SKM-1 treated with dmso at 0.1 percent for 144 hours (cell line): ENCODE measurements around the gene ITGA11.
"Not testable (repeated sequence)": the region's sequence is repeated elsewhere in the genome, so short reads cannot be mapped to it uniquely, and the experiment has no call there.

ENCODE experiments used
- DNase-seq: peaks from one replicate; lab custom pipeline; 2025; ENCODE audit not compliant: unreplicated experiment; lab: John Stamatoyannopoulos, UW

ITGA11 gene

DNA sequence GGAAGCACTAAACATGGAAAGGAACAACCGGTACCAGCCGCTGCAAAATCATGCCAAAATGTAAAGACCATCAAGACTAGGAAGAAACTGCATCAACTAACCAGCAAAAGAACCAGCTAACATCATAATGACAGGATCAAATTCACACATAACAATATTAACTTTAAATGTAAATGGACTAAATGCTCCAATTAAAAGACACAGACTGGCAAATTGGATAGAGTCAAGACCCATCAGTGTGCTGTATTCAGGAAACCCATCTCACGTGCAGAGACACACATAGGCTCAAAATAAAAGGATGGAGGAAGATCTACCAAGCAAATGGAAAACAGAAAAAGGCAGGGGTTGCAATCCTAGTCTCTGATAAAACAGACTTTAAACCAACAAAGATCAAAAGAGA is 34.0 kb downstream of the ITGA11 start:
- not testable (repeated sequence) for DNase-seq

DNA sequence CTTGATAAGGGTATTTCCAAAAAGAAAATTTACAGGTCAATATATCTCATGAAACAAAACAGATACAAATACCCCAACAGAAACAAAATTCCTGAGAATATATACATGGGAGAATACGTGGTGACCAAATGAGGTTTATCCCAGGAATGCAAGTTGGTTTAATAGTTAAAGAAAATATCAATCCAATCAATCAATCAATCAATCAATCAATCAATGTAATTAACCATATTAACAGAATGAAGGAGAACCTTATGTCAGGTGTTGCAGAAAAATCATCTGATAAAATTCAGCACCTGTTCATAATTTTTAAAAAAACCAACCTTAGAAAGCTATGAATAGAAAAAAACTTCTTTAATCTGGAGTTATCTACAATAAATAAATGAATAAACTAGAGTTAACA is 35.9 kb downstream of the ITGA11 start:
- no peak for DNase-seq

DNA sequence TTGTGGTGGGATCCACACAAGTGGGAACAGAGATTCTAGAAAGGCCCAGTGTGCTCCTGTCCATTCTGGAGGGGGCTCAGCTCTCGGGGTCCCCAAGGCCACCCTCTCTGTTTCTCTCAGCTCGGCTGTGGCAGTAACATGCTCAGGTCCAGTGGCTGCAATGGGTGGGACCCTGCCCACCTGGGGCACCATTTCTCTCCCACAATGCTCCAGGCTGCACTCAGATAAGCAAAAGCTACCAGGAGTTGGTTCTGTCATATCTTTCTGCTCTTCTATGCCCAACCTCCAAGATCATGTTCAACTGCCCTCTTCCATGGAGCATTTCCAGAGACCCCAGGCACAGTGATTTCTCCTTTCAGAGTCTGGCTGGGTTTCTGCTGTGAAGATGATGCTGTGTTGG is 40.8 kb downstream of the ITGA11 start:
- DNase-seq: no peak

DNA sequence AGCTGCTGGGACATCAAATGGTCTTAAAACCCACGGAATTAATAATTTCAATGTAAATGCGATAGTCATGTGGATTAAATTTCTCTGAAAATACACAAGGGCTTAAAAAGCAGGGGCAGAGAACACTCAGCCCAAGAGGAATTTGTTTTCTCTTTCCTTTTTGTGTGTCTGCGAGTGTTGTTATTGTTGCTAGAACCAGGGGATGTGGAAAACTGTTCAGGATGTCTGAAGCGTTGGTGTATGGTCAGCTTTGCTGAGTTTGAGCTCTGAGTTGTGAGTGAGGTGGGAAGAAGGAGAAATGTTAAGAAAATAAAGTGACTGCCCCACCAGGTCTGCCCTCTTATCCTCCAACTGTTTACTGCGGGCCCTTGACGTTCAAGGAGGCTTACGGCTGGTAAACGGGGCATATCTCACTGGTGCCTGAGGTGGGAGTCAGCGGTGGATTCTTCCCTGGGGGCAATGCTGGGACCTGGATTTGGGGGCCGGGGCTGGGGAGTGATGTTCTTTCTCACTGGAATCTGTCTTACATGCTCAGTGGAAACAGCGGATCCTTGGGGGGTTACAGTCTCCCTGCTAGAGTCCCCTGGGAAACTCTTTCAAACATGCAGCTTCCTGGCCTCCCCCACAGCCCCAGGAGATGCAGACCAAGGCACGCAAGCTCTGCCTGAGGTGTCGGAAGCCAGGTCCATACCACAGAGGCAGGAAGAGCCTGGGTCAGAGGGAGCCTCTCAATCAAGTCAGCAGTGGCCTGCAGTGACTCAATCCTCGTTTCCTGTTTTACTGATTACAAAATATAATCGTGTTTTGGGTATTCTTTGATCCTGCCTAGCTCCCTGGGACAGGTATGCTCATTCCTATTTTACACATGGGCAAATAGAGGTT is 41.8 kb downstream of the ITGA11 start:
- DNase-seq: peak; percentile 75

DNA sequence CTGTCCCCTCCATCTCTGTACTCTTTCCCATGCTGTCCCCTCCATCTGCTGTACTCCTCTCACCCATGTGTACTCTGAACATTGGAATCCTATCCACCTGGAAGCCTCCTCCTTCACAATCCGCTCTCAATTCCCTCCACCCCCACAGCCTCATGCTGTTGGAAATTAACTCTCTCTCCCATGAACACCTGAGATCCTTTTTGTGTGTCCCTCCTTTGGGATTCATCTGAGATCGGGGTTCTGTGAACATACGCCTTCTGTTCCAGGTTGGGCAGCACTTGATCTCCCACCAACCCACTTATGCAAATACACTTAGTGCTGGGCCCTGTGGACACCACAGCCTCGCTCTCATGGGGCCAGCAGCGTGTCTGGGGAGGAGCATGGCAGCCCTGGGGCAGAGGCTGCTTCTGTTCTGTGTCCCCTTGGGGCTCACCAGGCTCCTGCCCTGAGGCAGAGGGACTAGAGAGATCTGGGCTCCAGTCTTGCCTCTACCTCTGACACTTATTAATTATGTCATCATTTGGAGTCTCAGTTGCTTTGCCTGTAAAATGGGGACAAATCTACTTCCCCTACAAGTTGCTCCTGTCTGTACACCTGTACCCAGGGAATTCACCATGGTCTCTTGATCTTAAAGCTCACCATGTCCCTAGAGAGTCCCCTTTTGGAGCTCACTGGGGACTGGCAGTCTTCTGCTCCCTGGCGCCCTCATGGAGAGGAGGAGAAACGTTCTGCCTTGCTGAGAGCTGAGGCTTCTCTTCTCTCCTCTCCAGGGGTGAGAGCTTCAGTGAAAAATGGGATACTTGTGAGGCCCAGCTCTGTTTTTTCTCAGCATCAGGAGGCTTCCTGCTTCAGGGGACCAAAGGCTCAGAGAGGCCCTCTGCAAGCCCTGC is 42.7 kb downstream of the ITGA11 start:
- DNase-seq: no peak

DNA sequence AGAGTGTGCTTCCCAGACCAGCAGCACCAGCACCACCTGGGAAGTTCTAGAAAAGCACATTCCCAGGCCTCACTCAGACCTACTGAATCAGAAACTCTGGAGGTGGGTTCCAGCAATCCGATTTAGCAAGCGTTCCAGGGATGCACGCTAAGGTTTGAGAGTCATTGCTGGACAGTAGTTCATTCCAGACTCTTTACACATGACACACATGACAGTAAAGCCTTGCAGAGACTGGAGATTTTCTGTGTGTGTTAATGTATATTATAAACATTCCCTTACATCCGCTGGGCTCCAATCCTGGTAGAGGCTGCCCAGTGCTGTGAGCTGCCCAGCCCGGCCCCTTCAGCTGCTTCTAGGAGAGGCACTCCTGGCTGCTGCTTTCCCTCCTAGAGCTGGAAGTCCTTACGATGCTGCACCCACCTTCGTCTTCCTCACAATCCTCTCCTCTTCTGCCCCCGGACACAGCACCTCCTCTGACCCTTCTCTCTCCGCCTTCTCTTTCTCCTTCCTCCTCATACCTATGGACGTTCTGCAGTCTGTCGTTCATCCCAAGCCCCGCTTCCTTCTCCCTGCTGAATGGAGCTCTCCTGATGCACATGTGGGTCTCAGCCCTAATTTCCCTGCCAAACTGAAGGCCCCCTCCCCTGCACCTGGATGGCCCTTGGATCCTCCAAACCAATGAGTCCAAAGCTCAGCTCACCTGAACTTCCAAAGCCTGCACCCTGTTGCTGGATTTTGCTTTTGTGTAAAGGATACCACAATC is 44.4 kb downstream of the ITGA11 start:
- DNase-seq: no peak

DNA sequence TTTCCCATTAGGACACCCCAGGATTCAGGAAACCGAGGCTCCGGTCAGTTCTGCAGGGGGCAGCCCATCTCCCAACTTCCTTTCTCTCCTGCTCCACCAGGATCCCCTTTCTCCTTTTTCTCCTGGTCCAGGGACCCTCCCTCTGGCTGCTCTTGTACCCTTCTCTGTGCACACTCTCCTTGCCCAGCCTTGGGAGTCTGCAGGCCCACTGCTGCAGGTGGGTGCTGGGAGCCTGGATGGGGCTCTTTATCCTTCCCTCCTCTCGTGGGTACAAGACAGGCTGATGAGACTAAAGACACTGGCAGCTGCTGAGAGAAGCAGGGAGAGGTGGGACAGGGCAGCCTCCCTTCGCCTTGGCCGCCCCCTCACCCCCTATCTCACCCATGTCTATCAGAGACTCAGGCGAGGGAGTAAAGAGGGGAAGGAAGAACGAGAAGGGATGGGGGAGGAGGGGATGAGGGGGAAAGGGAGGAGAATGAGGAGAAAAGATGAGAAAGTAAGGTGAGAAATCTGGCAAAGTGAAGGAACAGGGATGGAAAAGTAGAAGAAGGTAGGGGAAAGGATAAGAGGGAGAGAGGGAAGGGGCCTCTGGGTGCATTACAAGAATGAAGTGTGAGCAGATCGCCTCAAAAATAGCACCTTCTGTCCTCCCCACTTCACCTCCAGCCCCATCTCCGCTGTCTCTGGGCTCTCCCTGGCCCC is 45.2 kb downstream of the ITGA11 start:
- no peak for DNase-seq

DNA sequence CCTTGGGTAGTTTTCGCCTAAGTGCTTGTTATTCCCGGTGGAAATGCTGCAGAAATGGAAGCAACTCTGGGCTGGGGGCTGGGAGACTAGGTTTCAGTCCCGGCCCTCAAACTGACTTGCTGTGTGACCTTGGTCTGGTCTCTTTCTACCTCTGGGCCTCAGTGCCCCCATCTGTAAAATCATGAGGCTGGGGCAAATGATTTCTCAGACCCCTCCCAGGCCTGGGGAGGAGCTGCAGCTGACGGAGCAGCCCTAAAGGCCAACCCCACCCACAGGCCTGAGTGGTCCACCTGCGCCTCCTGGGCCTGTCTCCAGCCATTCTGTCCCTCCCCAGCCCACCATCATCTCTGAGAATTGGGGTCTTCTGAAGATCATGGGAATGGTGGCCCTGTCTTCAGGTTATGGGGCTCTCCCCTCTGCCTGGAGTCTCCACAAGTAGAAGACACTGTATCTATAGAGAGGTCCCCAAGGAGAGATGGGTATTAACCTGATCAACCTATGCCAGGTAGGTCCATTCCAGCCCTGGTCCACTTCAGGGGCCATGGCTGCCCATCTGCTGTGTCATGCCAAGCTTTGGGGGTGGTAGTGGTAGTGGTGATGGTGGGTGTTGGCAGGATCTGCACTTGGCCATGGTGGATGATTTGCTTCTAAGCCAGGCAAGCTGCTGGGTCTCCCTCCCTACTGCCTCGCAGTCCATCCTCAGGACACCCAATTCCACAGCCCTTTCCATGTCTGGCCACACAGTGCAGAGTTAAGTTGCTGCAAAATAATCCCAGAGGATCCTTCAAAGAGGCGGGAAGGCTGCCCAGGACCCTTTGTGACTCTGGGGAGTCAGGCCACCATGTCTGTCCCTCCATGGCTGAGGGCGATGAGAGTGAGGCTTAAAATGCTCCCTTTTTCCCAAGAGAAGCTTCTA is 46.0 kb downstream of the ITGA11 start:
- DNase-seq: no peak

DNA sequence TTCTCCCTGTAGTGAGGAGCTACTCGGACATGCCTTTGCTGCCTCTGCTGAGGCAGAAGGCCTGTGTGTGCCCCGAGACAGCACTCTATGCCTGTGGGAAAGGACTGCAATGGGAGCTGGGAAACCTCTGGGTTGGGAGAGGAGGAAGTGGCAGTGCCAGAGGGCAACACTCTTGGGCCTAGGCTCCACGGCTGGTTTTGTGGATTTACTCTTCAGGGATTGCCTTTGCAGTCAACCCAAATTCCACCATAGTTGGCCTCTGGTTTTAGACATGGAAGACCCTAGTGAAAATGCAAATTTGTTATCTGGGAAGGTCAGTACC is 46.8 kb downstream of the ITGA11 start:
- DNase-seq: no peak

DNA sequence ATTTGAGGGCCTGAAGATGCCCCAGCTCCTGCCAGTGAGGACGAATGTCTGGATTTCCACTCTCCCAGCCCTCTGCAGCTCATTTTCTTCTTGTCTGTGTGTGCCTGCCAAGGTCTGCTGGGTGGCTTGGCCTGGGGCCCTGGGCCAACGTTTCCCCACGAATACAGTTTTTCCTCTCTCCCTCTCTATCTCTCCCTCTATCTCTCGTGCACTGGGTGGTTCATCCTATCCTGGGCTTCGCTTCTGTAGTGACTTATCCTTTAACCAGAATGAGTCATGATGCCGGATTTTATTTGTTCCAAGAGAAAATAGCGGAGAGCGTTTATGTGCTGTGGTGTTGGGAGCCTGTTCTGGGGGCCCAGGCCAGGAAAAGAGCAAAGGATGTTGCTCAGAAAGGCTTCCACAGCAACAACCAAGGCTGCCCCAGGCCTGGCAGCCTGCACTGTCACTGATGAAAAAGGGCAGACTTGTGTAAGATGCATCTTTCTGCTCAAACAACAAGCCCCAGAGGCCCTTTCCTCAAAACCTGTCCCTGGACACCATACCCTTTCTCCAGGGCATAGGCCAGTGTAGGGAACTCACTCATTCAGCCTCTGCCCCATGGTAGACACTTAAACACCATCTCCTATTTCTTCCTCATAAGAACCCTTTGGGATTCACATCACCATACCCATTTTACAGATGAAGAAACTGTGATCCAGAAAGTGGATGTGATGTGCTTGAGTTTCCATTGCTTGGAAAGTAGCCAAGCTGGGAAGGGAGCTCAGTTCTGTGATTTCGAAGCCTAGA is 47.3 kb downstream of the ITGA11 start:
- DNase-seq: no peak

DNA sequence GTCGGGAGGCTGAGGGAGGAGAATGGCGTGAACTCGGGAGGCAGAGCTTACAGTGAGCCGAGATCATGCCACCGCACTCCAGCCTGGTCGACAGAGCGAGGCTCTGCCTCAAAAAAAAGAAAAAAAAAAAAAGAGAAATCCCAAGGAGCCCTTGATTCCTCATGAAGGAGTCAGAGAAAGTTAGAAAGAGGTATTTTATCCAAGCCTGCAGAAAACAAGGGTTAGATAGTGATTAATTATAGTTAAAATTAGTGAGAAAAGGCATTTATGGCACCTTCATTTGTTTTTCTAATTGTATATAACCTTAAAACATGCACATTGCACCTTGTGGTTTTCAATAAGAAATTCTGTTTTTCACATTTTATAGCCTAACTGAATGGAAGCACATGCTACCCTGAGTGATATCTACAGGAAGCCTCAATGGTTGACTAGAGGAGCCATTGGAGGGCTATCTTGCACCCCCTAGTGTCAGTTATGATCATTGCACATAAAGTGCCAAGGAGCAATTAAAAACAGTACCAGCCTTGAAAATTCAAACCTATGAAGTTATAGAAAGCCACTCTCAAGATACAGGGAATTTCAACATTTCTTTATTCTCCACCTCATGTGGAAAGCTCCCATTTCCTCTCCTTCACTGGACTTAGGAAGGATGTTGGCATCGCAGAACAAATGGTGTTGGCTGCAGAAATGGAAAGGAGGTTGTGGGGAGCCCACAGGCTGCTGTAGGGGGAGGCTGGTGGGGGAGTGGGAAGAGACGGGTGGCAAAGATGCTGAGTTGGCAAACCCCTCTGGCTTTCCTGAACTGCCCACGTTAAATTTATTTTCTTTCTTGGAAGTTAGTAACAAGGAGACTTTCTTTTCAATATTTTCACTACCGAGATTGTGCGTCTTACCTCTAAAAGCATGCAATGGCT is 48.5 kb downstream of the ITGA11 start:
- DNase-seq: peak; percentile 45

DNA sequence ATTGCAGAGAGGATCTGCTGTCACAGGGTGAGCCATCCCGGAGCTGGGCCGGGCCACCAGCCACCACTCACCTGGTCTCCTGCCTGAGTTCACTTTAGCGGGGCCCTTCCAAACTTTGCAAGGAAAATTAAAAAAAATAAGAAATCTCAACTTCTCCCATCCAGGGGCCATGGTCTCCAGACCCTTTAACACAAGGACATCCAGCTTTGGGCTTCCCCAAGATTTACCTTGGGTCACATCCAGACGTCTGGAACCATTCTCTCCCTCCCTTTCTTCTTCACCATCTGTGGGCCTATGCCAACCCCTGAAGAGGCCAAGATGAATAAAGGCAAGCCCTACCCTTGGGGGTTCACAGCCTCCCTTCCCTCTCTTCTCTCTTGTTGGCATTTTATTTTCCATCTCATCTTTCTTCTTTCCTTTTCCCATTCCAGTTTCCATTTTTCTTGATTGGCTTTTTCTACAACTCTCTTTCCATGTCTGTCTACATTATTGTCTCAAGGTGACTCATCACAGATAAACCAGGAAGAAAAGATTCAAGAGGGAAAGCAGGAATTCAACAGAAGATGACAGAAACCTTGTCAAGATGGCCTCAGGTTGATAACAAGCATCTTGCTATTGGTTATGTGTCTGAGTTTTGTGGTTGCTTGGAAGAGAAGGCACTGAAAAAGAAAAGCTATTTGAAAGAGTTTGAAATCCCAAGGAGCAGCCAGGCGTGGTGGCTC is 49.5 kb downstream of the ITGA11 start:
- no peak for DNase-seq

DNA sequence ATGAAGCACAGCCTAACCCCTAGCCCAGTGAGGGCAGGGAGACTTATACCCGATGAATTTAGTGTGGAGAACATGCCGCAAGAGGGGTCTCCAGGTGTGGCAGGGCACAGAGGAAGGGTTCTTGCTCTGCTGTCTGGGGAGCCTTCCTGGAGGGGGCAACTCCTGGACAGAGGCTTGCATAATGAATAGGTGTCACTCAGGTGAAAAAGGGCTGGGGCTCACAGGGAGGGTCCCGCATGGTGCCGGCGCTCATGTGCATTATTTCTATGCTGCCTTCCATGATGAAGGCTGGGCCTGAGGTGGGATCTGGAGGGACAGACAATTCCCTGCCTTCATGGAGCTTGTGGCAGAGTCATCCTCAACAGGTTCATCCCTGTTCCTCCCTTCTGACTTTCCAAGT is 51.5 kb downstream of the ITGA11 start:
- DNase-seq: no peak

DNA sequence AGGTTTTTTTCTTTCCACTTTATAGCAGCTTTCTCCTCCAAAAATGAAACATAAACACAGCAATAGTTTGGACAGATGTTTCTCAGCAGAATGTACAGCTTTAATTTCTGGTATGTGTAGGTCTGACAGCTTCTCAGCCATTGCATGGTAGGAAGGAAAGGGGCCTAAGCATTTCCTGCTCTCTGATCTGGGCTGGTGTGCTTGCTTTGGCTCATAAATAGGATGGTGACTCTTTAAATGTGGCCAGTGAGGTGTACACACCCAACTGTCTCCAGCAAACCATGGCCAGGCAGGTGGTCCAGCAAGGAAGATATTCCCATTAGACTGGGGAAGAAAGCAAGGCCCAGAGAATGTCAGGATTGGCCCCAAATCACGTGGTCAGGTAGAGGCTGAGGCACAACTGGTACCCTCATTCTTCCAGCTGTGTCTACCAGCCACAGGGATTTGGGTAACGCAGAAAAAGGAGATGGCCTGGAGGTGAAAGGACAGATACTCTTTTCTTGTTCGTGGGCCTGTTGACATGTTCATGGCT is 52.1 kb downstream of the ITGA11 start:
- DNase-seq: no peak

DNA sequence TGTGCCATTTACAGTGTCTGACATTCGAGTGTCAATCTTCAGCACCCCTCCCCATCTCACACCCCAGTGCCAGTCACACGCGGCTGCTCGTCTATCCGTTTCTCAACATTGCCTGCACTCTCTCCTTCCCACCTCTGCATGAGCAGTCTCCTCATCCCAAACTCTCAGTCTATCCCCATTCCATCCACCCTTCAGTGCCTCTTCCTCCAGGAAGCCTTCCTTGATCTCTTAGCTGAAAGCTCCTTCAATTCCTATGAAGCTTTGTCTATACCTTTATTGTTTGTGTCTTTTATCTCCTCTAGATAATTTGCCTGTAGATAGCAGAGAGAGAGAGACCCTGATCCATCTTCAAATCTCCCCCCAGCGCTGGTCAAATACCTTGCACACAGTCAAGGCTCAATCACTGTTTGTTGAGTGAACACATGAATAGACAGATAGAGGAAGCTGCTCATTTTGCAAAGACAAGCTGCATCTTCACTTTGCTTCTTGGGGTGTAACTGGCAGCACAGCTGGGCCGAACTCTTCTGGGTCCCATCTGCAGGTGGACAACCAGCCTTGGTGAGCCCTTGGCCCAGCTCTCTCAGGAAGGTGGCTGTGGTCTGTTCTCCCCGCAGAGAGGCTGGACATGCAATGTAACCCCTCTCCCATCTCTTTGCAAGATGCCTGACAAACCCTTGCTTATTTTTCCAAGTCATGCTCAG is 52.8 kb downstream of the ITGA11 start:
- no peak for DNase-seq

DNA sequence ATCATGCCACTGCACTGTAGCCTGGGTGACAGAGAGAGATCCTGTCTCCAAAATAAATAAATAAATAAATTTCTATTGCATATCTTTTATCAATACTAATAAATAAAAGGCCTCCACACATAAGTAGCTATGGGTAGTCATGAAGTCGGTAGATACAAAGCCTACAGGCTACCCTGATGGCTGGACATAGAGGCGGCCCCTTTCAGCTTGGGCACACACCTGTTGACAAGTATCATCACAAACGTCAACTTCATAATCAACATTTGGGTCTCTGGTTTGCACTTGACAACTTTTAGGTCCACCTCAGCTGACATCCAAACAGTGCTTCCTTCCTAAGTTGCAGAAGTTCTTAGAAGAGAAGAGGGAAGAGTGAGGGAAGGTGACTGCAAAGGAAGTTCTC is 53.4 kb downstream of the ITGA11 start:
- DNase-seq: no peak

DNA sequence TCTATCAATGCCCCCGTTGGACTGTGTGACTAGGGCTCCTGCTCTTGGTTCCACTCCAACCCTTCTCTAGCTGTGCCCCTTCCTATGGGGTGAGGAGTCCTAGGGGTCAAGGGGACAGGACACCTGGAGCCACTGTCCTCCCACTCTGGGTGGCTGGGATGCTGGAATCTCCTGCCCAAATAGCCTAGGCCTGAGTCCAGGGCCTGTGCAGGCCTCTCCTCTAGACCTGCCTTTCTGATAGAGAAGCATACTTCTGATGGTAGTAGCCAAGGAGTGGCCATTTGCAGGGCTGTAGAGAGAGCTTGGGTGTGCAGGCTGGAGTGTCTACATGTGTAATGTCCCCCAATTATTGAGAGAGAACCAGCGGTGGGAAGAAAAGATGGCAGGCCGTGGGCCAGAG is 54.2 kb downstream of the ITGA11 start:
- no peak for DNase-seq
